ENCODE results near the gene XDH.

XDH gene

GRCh38 chr2:31404302-31404701, 10.2 kb downstream of the XDH start:
- no peak for DNase-seq (ENCODE audit: low read depth in 3 of 3, low spot score in 1 of 3)

GRCh38 chr2:31402388-31402787, 12.2 kb downstream of the XDH start:
- DNase-seq (ENCODE audit: low read depth in 3 of 3, low spot score in 1 of 3) = no peak

GRCh38 chr2:31401580-31401979, 13.0 kb downstream of the XDH start:
- DNase-seq (ENCODE audit: low read depth in 3 of 3, low spot score in 1 of 3) = no peak

GRCh38 chr2:31398881-31399280, 15.7 kb downstream of the XDH start:
- no peak for DNase-seq (ENCODE audit: low read depth in 3 of 3, low spot score in 1 of 3)

GRCh38 chr2:31397094-31397493, 17.4 kb downstream of the XDH start:
- DNase-seq (ENCODE audit: low read depth in 3 of 3, low spot score in 1 of 3) = no peak

GRCh38 chr2:31390324-31390723, 24.2 kb downstream of the XDH start:
- no peak for DNase-seq (ENCODE audit: low read depth in 3 of 3, low spot score in 1 of 3)

- no peak for DNase-seq (ENCODE audit: low read depth in 3 of 3, low spot score in 1 of 3)
Observed at GRCh38 chr2:31388736-31389135, 25.8 kb downstream of the XDH start.

- DNase-seq (ENCODE audit: low read depth in 3 of 3, low spot score in 1 of 3) = no peak
Observed at GRCh38 chr2:31387850-31388249, 26.7 kb downstream of the XDH start.

GRCh38 chr2:31386648-31387047, 27.9 kb downstream of the XDH start:
- no peak for DNase-seq (ENCODE audit: low read depth in 3 of 3, low spot score in 1 of 3)

- no peak for DNase-seq (ENCODE audit: low read depth in 3 of 3, low spot score in 1 of 3)
Observed at GRCh38 chr2:31386172-31386571, 28.4 kb downstream of the XDH start.

- DNase-seq (ENCODE audit: low read depth in 3 of 3, low spot score in 1 of 3) = no peak
Observed at GRCh38 chr2:31384771-31385276, 29.7 kb downstream of the XDH start.

GRCh38 chr2:31384351-31384750, 30.2 kb downstream of the XDH start:
- DNase-seq (ENCODE audit: low read depth in 3 of 3, low spot score in 1 of 3) = no peak

GRCh38 chr2:31383471-31384153, 30.9 kb downstream of the XDH start:
- no peak for DNase-seq (ENCODE audit: low read depth in 3 of 3, low spot score in 1 of 3)

GRCh38 chr2:31382452-31383120, 32.0 kb downstream of the XDH start:
- no peak for DNase-seq (ENCODE audit: low read depth in 3 of 3, low spot score in 1 of 3)

- DNase-seq (ENCODE audit: low read depth in 3 of 3, low spot score in 1 of 3) = no peak
Observed at GRCh38 chr2:31381601-31382000, 32.9 kb downstream of the XDH start.

GRCh38 chr2:31380243-31380642, 34.3 kb downstream of the XDH start:
- no peak for DNase-seq (ENCODE audit: low read depth in 3 of 3, low spot score in 1 of 3)

GRCh38 chr2:31379747-31380146, 34.8 kb downstream of the XDH start:
- DNase-seq (ENCODE audit: low read depth in 3 of 3, low spot score in 1 of 3) = no peak

- DNase-seq (ENCODE audit: low read depth in 3 of 3, low spot score in 1 of 3) = no peak
Observed at GRCh38 chr2:31378791-31379501, 35.6 kb downstream of the XDH start.

- no peak for DNase-seq (ENCODE audit: low read depth in 3 of 3, low spot score in 1 of 3)
Observed at GRCh38 chr2:31378389-31378788, 36.2 kb downstream of the XDH start.

GRCh38 chr2:31373127-31373526, 41.4 kb downstream of the XDH start:
- no peak for DNase-seq (ENCODE audit: low read depth in 3 of 3, low spot score in 1 of 3)

- no peak for DNase-seq (ENCODE audit: low read depth in 3 of 3, low spot score in 1 of 3)
Observed at GRCh38 chr2:31372097-31372496, 42.4 kb downstream of the XDH start.

GRCh38 chr2:31371691-31372090, 42.9 kb downstream of the XDH start:
- no peak for DNase-seq (ENCODE audit: low read depth in 3 of 3, low spot score in 1 of 3)

Measured in stimulated activated CD4-positive, alpha-beta T cell treated with anti-CD3 and anti-CD28 coated beads, TNF-alpha, amount 100 ng/mL, for 1 hour (primary cell).